GM18498 (cell line): Measurements from ENCODE around the gene BOLA2B.

Experiments
- ATAC-seq: cut with Tn5 transposase; IDR thresholded peaks from one replicate; pipeline ENCODE4 v1.9.1; 2021; ENCODE audit warnings: mild to moderate bottlenecking, moderate library complexity; ENCODE audit not compliant: unreplicated experiment

Gene BOLA2B

GRCh38 chr16:30144917-30145316 lies 48.5 kb downstream of the BOLA2B start:
- ATAC-seq = no peak

- ATAC-seq = no peak
Observed at GRCh38 chr16:30144017-30144416, 49.4 kb downstream of the BOLA2B start.

- no peak for ATAC-seq
Observed at GRCh38 chr16:30143347-30143702, 50.1 kb downstream of the BOLA2B start.
